MM.1S (cell line): ENCODE results near the gene EIF2A.

Experiments
- CTCF ChIP-seq: fragments of 300-600 bp; sonication (generic); IDR thresholded peaks from 2 replicates; pipeline ENCODE4 v1.5.1; 2016; ENCODE audit warnings: antibody characterized with exemption, low read length, mixed read lengths
- EZH2 ChIP-seq: fragments of 300-600 bp; sonication (generic); optimal IDR thresholded peaks from 2 replicates; pipeline ENCODE3; 2017; ENCODE audit warnings: low read depth, mild to moderate bottlenecking, antibody characterized with exemption, low read length, mixed read lengths
- EZH2phosphoT487 ChIP-seq: fragments of 300-600 bp; sonication (generic); IDR thresholded peaks from 2 replicates; pipeline ENCODE4 v1.6.1; 2018; ENCODE audit warnings: antibody characterized with exemption, low read length

DNA sequence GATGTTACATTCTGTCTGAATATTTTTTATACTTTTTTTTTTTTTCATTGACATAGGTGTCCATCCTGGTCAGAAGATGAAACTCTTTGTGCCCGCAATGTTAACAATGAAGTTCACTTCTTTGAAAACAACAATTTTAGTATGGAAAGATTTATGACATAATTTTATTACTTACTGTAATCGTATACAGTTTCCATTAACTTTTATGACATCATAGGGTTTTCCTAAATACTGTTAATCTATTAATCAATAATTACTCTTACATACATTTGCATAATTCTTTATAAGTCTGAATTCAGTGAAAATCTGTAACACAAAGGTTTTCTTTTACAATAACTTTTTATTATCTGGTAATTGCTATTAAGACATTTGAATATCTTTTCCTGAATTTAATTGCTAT, 17.7 kb downstream of the EIF2A start:
- no peak for TF ChIP-seq CTCF
- TF ChIP-seq EZH2 = no peak
- no peak for TF ChIP-seq EZH2phosphoT487
